Measurements from ENCODE around the gene PTPRA.

Gene PTPRA

GRCh38 chr20:2859330-2860121 is 13.8 kb upstream of the PTPRA start:
- DNase-seq = no peak

- DNase-seq = no peak
Observed at GRCh38 chr20:2864626-2865025, 8.7 kb upstream of the PTPRA start.

GRCh38 chr20:2865101-2865500 is 8.2 kb upstream of the PTPRA start:
- no peak for DNase-seq

GRCh38 chr20:2865630-2866029 is 7.7 kb upstream of the PTPRA start:
- peak; percentile 62 for DNase-seq

GRCh38 chr20:2866236-2866635 is 7.0 kb upstream of the PTPRA start:
- DNase-seq = peak; percentile 20

- no peak for DNase-seq
Observed at GRCh38 chr20:2867081-2867864, 6.0 kb upstream of the PTPRA start.

- no peak for DNase-seq
Observed at GRCh38 chr20:2869381-2869780, 3.9 kb upstream of the PTPRA start.

- DNase-seq = no peak
Observed at GRCh38 chr20:2871111-2871465, 2.2 kb upstream of the PTPRA start.

- DNase-seq = no peak
Observed at GRCh38 chr20:2871661-2872458, 1.4 kb upstream of the PTPRA start.

- peak; percentile 75 for DNase-seq
Observed at GRCh38 chr20:2872459-2873009, 747 bp upstream of the PTPRA start.

GRCh38 chr20:2873747-2874041 is 413 bp downstream of the PTPRA start:
- peak; percentile 67 for DNase-seq

- DNase-seq = peak; percentile 9
Observed at GRCh38 chr20:2874456-2874855, 1.2 kb downstream of the PTPRA start.

- no peak for DNase-seq
Observed at GRCh38 chr20:2875690-2876203, 2.5 kb downstream of the PTPRA start.

- no peak for DNase-seq
Observed at GRCh38 chr20:2878515-2878914, 5.2 kb downstream of the PTPRA start.

- DNase-seq = no peak
Observed at GRCh38 chr20:2879146-2879545, 5.9 kb downstream of the PTPRA start.

- no peak for DNase-seq
Observed at GRCh38 chr20:2880650-2881049, 7.4 kb downstream of the PTPRA start.

GRCh38 chr20:2883726-2884637 is 10.7 kb downstream of the PTPRA start:
- no peak for DNase-seq

GRCh38 chr20:2887715-2888114 is 14.4 kb downstream of the PTPRA start:
- no peak for DNase-seq

- no peak for DNase-seq
Observed at GRCh38 chr20:2888224-2888955, 15.1 kb downstream of the PTPRA start.

- DNase-seq = no peak
Observed at GRCh38 chr20:2889209-2889608, 15.9 kb downstream of the PTPRA start.

GRCh38 chr20:2889797-2890196 is 16.5 kb downstream of the PTPRA start:
- DNase-seq = no peak

Data from CD4-positive, alpha-beta T cell treated with Interleukin-17A for 1 hour (primary cell).